K562 (cell line): Measurements from ENCODE around the gene IFNAR2. TPM values are rescaled to one million over a fixed set of nuclear protein-coding genes. Genes with fewer than 3 reads are reported as not detected.

Experiments used
- ATAC-seq: fragments of 200-7000 bp; cut with Tn5 transposase; 3 replicates; pipeline ENCODE4 v1.9.1; 2020; ENCODE audit warnings: moderate library complexity
- BruUV-seq: library from RNA; stranded (reverse); fragments of 400-500 nt; replicated peaks from 2 replicates; lab custom pipeline; 2021; lab: Mats Ljungman, UMichigan
- CTCF ChIA-PET: fragments of 300-600 bp; formaldehyde crosslinking; extraction: SDS; loops from one replicate; lab custom pipeline; 2021; ENCODE audit warnings: low intra/inter-chr PET ratio; lab: Yijun Ruan, JAX
- POLR2A ChIA-PET: fragments of 300-600, 350-650 bp; sonication (Branson Sonifier 250); formaldehyde crosslinking; extraction: SDS; loops from one replicate; lab custom pipeline; 2021; ENCODE audit warnings: antibody characterized with exemption, inconsistent platforms; lab: Yijun Ruan, JAX
- DNase-seq, 4 experiments: peaks; one replicate each; pipeline versions ENCODE4 v3.0.0 to v3.0.0-alpha.2; 2011 to 2018; ENCODE audit warnings: low spot score in 3 of 4, mixed read lengths in 3 of 4; ENCODE audit errors: extremely low read depth in 1 of 4
- FAIRE-seq: peaks from 2 replicates; lab custom pipeline; 2011; peaks lifted over from hg19 to GRCh38; lab: Jason Lieb, UNC
- H2AFZ ChIP-seq: 2 replicates; pipeline ENCODE4 v1.6.0; 2011; ENCODE audit warnings: low read depth, low read length, control low read depth, inconsistent platforms
- H3K27ac ChIP-seq: fragments of 200-600 bp; 3 replicates; pipeline ENCODE4 v1.8.0; 2011; ENCODE audit warnings: low read depth, mild to moderate bottlenecking, control low read depth, inconsistent platforms, low read length, moderate library complexity, mixed read lengths; ENCODE audit errors: extremely low read depth
- H3K27me3 ChIP-seq, 2 experiments: fragments of 300-600 bp in 1 of 2; 2 replicates in 1 of 2; 3 replicates in 1 of 2; pipeline versions ENCODE4 v1.6.0 to v1.8.0; 2011; ENCODE audit warnings: inconsistent platforms in 2 of 2, low read length in 2 of 2, mild to moderate bottlenecking in 1 of 2, mixed read lengths in 1 of 2, moderate library complexity in 1 of 2; ENCODE audit not compliant: control insufficient read depth in 2 of 2, insufficient read depth in 2 of 2
- H3K36me3 ChIP-seq: fragments of 300-600 bp; 3 replicates; pipeline ENCODE4 v1.8.0; 2011; ENCODE audit warnings: mild to moderate bottlenecking, low read length, inconsistent platforms; ENCODE audit not compliant: control insufficient read depth, insufficient read depth
- H3K4me1 ChIP-seq, 2 experiments: fragments of 200-600 bp in 1 of 2; replicated peaks in 1 of 2; 2 replicates in 1 of 2; 3 replicates in 1 of 2; pipeline versions ENCODE4 v1.5.1 to v1.8.0; 2011; ENCODE audit warnings: inconsistent platforms in 2 of 2, low read length in 2 of 2, mild to moderate bottlenecking in 1 of 2, mixed read lengths in 1 of 2, moderate library complexity in 1 of 2; ENCODE audit not compliant: control insufficient read depth in 2 of 2, insufficient read depth in 2 of 2
- H3K4me2 ChIP-seq: 2 replicates; pipeline ENCODE4 v1.6.1; 2011; ENCODE audit warnings: low read length, control low read depth, inconsistent platforms, mixed read lengths; ENCODE audit not compliant: insufficient read depth
- H3K4me3 ChIP-seq: fragments of 200-600 bp; sonication (generic), shearing (Covaris generic); 2 replicates; pipeline ENCODE4 v1.5.1; 2016; ENCODE audit warnings: control low read depth, inconsistent platforms
- H3K79me2 ChIP-seq: fragments of 200-600 bp; 3 replicates; pipeline ENCODE4 v1.8.0; 2011; ENCODE audit warnings: low read length, inconsistent platforms; ENCODE audit not compliant: control insufficient read depth, insufficient read depth
- H3K9ac ChIP-seq, 2 experiments: 2 replicates each; pipeline versions ENCODE4 v1.6.0 to v1.6.1; 2011; ENCODE audit warnings: low read depth in 2 of 2, low read length in 2 of 2, control low read depth in 1 of 2, inconsistent platforms in 1 of 2, mild to moderate bottlenecking in 1 of 2, mixed read lengths in 1 of 2; ENCODE audit not compliant: insufficient read depth in 1 of 2
- H3K9me1 ChIP-seq: one replicate; pipeline ENCODE4 v1.6.0; 2011; ENCODE audit warnings: inconsistent platforms, mild to moderate bottlenecking, low read length, moderate library complexity; ENCODE audit not compliant: control insufficient read depth, insufficient read depth
- H3K9me3 ChIP-seq: replicated peaks from 2 replicates; pipeline ENCODE4 v1.5.1; 2011; ENCODE audit warnings: low read depth, low read length, inconsistent platforms; ENCODE audit not compliant: control insufficient read depth, insufficient read depth
- H4K20me1 ChIP-seq: replicated peaks from 2 replicates; pipeline ENCODE4 v1.6.1; 2011; ENCODE audit warnings: low read length, inconsistent platforms, mixed read lengths; ENCODE audit not compliant: control insufficient read depth, insufficient read depth
- BMI1 ChIP-seq: fragments of 150-350 bp; IDR thresholded peaks from 2 replicates; pipeline ENCODE4 v1.6.1; 2014; ENCODE audit warnings: low read length
- CTBP1 ChIP-seq: fragments of 450-650 bp; IDR thresholded peaks from 2 replicates; pipeline ENCODE4 v1.6.1; 2016; ENCODE audit warnings: borderline replicate concordance
- GABPB1 ChIP-seq: sonication (generic); formaldehyde crosslinking; IDR thresholded peaks from 2 replicates; pipeline ENCODE4 v1.8.0; 2022; ENCODE audit warnings: mild to moderate bottlenecking, missing genetic modification reagents
- IRF2 ChIP-seq: sonication (generic); formaldehyde crosslinking; IDR thresholded peaks from 2 replicates; pipeline ENCODE4 v1.8.1; 2022; ENCODE audit warnings: mild to moderate bottlenecking, missing genetic modification reagents
- KAT8 ChIP-seq: fragments of 450-650 bp; IDR thresholded peaks from 2 replicates; pipeline ENCODE4 v1.6.1; 2016; ENCODE audit warnings: low read depth, mild to moderate bottlenecking
- MYNN ChIP-seq, 2 experiments: sonication (generic); formaldehyde crosslinking in 1 of 2; IDR thresholded peaks; 2 replicates each; pipeline versions ENCODE4 v1.5.0 to v1.6.1; 2016 to 2020; ENCODE audit warnings: antibody characterized with exemption in 1 of 2, missing genetic modification reagents in 1 of 2
- PURB ChIP-seq: sonication (generic); formaldehyde crosslinking; IDR thresholded peaks from 2 replicates; pipeline ENCODE4 v1.9.0; 2021; ENCODE audit warnings: low read depth, mild to moderate bottlenecking, missing genetic modification reagents
- ZNF121 ChIP-seq: sonication (generic); formaldehyde crosslinking; conservative IDR thresholded peaks from 2 replicates; pipeline ENCODE4 v1.8.0; 2022; ENCODE audit warnings: missing genetic modification reagents
- ZNF124 ChIP-seq: sonication (generic); formaldehyde crosslinking; IDR thresholded peaks from 2 replicates; pipeline ENCODE4 v1.8.1; 2022; ENCODE audit warnings: missing genetic modification reagents
- WGBS: fragments of 100-300 bp; shearing (Covaris generic); methylation state at CpG from one replicate; pipeline ENCODE4 v1.1.6; 2016; ENCODE audit warnings: low coverage, mixed read lengths; ENCODE audit not compliant: insufficient coverage; ENCODE audit errors: missing lambda C conversion rate; 5-methylcytosine and 5-hydroxymethylcytosine counted together
- in situ Hi-C: fragments of 300-500 bp; cut with MboI; formaldehyde crosslinking; loops from 4 replicates; pipeline ENCODE4 v1.15.0; 2018; ENCODE audit warnings: inconsistent platforms, mixed read lengths
- intact Hi-C: fragments of 100-400 bp; cut with micrococcal nuclease; formaldehyde crosslinking; loops from 2 replicates; pipeline ENCODE4 v1.14.2; 2022
- polyA plus RNA-seq, 8 experiments: library from polyadenylated mRNA; depleted of rRNA in 4 of 8; stranded (reverse) in 5 of 8; unstranded in 3 of 8; fragments of >200 nt; fragmentation: Nextera tagmentation in 2 of 8; fragmentation: Illumina TruSeq in 1 of 8; extraction: Ambion mirVana in 2 of 8; extraction: Trizol in 1 of 8; gene quantifications; 2 replicates each; pipeline versions ENCODE4 v1.2.1 to v1.2.3, GENCODE V29; 2011 to 2014; ENCODE audit warnings: inconsistent platforms in 1 of 8, missing spikeins in 1 of 8
- total RNA-seq, 7 experiments: library from RNA; depleted of rRNA in 6 of 7; stranded (reverse); fragments of >200 nt in 6 of 7; fragmentation: Illumina TruSeq in 2 of 7; extraction: Trizol in 2 of 7; gene quantifications; 2 replicates each; pipeline versions ENCODE4 v1.2.1 to v1.2.3, GENCODE V29; 2011 to 2021; ENCODE audit warnings: low replicate concordance in 1 of 7
- TF ChIP-seq, protein P1 (sequence below), 2 experiments: IDR thresholded peaks; 2 replicates each; pipeline ENCODE4 v1.6.1; 2011; ENCODE audit warnings: borderline replicate concordance in 1 of 2, control low read depth in 1 of 2, low read depth in 1 of 2, low read length in 1 of 2, mild to moderate bottlenecking in 1 of 2, mixed read lengths in 1 of 2, moderate library complexity in 1 of 2; ENCODE audit not compliant: insufficient read depth in 1 of 2, insufficient read length in 1 of 2, poor library complexity in 1 of 2, severe bottlenecking in 1 of 2; ENCODE audit errors: extremely low read depth in 1 of 2

Gene IFNAR2
- total and polyA plus RNA-seq, 9 of the 15 experiments (the other 6 are each of a cell fraction or from before 2014, with no cell fraction given) = 1.7 to 48.3 (median 8.4) TPM

DNA sequence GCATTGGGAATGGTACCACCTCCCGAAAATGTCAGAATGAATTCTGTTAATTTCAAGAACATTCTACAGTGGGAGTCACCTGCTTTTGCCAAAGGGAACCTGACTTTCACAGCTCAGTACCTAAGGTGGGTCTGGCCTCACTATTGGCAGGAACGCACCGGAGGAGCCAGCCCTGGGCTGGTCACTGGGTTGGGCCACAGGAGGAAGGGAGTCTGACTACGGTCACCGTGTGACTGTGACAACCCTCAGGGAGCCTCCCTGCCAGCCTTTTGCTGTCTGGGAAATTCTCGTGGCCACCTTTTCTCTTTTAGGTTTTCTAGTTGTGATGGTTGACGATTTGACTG, 38.6 kb downstream of the IFNAR2 start:
- no peak for ATAC-seq
- Histone ChIP-seq H3K9me1 (no peaks in the 10 kb centered on the region), H3K36me3 (peaks cover 22% of the 10 kb centered on the region; the same call in 1 of the 3 replicates), H3K4me2 (no peak overlapping the region), H3K9ac (no peak overlapping the region), H3K79me2 (peaks cover 10% of the 10 kb centered on the region), H3K27me3 (no peaks in the 10 kb centered on the region), H3K4me1 (peaks cover 5 to 17% of the 10 kb centered on the region in 2 experiments; a peak in 4 of 5 replicates), H4K20me1 (peaks cover 5% of the 10 kb centered on the region; the same call in 1 of the 2 replicates), H2AFZ (no peak overlapping the region), H3K27ac (no peak overlapping the region), H3K4me3 (no peak overlapping the region), H3K9me3 (no peaks in the 10 kb centered on the region)
- in situ Hi-C loops (no loop called here), intact Hi-C loops (loop anchor here (5.0 kb wide), 2 partner anchors 71 to 94 kb away; no protein-coding TSS in a partner anchor)
- ChIA-PET CTCF (no interaction called here), POLR2A (interaction anchor here (0.6 to 3.3 kb wide), 4 partner anchors 10 to 223 kb away, joined by 3 to 13 read pairs (median 4); no protein-coding TSS in a partner anchor)
- no peak for FAIRE-seq
- no TSS peak for BruUV-seq
- 73% methylated on average over 7 of the region's 7 CpGs for WGBS
- no peak for TF ChIP-seq GABPB1 (CRISPR knock-in tag)
- TF ChIP-seq PURB = no peak
- TF ChIP-seq, protein P1, sequence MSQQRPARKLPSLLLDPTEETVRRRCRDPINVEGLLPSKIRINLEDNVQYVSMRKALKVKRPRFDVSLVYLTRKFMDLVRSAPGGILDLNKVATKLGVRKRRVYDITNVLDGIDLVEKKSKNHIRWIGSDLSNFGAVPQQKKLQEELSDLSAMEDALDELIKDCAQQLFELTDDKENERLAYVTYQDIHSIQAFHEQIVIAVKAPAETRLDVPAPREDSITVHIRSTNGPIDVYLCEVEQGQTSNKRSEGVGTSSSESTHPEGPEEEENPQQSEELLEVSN (IDR thresholded peaks at IDR 0.05; ENCODE audit: borderline replicate concordance in 1 of 2, extremely low read depth in 1 of 2, insufficient read depth in 1 of 2, insufficient read length in 1 of 2, low read depth in 1 of 2, low read length in 1 of 2, poor library complexity in 1 of 2, severe bottlenecking in 1 of 2) = no peak
- no peak for TF ChIP-seq KAT8
- TF ChIP-seq IRF2 (CRISPR knock-in tag) = no peak
- TF ChIP-seq BMI1 = no peak
- no peak for TF ChIP-seq CTBP1
- TF ChIP-seq ZNF121 = no peak
- TF ChIP-seq ZNF124 (CRISPR knock-in tag) = no peak
- TF ChIP-seq MYNN (IDR thresholded peaks at IDR 0.05) = no peak
- TF ChIP-seq MYNN (CRISPR knock-in tag; IDR thresholded peaks at IDR 0.05) = no peak
- no peak for DNase-seq
